Skeletal muscle tissue (tissue), 4 donors: ENCODE measurements around the gene TRH. TPM values are rescaled to one million over a fixed set of nuclear protein-coding genes. Genes with fewer than 3 reads are reported as not detected.

ENCODE experiments used
- H3K27ac ChIP-seq: one replicate; pipeline ENCODE4 v1.7.0; 2013; ENCODE audit warnings: mild to moderate bottlenecking, low read depth, low read length, inconsistent platforms
- H3K27me3 ChIP-seq, 3 donors: one replicate each; pipeline ENCODE4 v1.7.0; 2013; ENCODE audit warnings: low read length in 3 of 3; ENCODE audit not compliant: control insufficient read depth in 3 of 3, insufficient read depth in 3 of 3
- H3K36me3 ChIP-seq, 3 donors: one replicate each; pipeline ENCODE4 v1.7.0; 2013; ENCODE audit warnings: low read length in 3 of 3; ENCODE audit not compliant: control insufficient read depth in 3 of 3, insufficient read depth in 3 of 3
- H3K4me1 ChIP-seq, 3 donors: one replicate each; pipeline ENCODE4 v1.7.0; 2013; ENCODE audit warnings: low read length in 3 of 3, mild to moderate bottlenecking in 3 of 3; ENCODE audit not compliant: control insufficient read depth in 3 of 3, insufficient read depth in 3 of 3
- H3K4me3 ChIP-seq, 3 donors: one replicate each; pipeline ENCODE4 v1.7.0; 2013; ENCODE audit warnings: low read length in 3 of 3
- H3K9ac ChIP-seq, 3 donors: one replicate each; pipeline ENCODE4 v1.7.0; 2013; ENCODE audit warnings: low read length in 3 of 3, mild to moderate bottlenecking in 3 of 3, moderate library complexity in 2 of 3, low read depth in 1 of 3
- H3K9me3 ChIP-seq, 3 donors: one replicate each; pipeline ENCODE4 v1.7.0; 2013; ENCODE audit warnings: low read length in 3 of 3; ENCODE audit not compliant: control insufficient read depth in 3 of 3
- total RNA-seq: library from RNA; depleted of rRNA; stranded (reverse); fragments of >200 nt; gene quantifications from one replicate; pipeline ENCODE4 v1.2.3, GENCODE V29; 2014
- donor health status: Osteomylitis.

Gene TRH
- total RNA-seq, 1 donor from 2014 or later = 0.52 TPM

DNA sequence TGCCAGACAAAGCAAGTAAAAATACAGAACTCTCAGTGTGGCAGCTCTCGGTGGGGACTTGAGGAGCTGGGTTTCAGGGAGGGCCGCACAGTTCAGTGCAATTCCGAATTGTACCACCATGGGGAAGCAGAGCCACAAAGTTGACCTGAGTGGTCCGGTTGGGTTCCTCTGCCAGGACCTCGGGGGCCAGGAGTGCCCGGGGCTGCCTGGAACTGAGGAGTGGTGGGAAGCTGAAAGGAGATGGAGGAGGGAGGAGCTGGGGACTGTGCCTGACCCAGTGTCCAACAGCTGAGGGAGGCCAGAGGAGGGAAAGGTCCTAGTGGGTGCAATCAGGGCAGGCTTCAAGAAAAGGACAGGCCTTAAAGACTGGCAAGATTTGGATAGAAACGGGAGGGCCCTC, 32.2 kb upstream of the TRH start:
- Histone ChIP-seq H3K4me3 (no peak overlapping the region), H3K27ac (no peak overlapping the region), H3K9ac (no peak overlapping the region), H3K36me3 (no peaks in the 10 kb centered on the region), H3K9me3 (peaks cover 0 to 5% (median 4%) of the 10 kb centered on the region in 3 donors), H3K27me3 (peaks cover 0 to 4% (median 3%) of the 10 kb centered on the region in 3 donors), H3K4me1 (no peaks in the 10 kb centered on the region)

- Histone ChIP-seq H3K9me3 (peaks cover 0 to 7% (median 4%) of the 10 kb centered on the region in 3 donors), H3K4me1 (no peaks in the 10 kb centered on the region), H3K36me3 (no peaks in the 10 kb centered on the region), H3K27ac (no peak overlapping the region), H3K4me3 (no peak overlapping the region), H3K9ac (no peak overlapping the region), H3K27me3 (peaks cover 0 to 4% (median 3%) of the 10 kb centered on the region in 3 donors)
Observed at GRCh38 chr3:129943020-129943419, 31.5 kb upstream of the TRH start.

- H3K9ac ChIP-seq = no peak overlapping the region
- H3K9me3 ChIP-seq = peaks cover 0 to 7% (median 4%) of the 10 kb centered on the region in 3 donors
- H3K27ac ChIP-seq = no peak overlapping the region
- peaks cover 0 to 10% (median 3%) of the 10 kb centered on the region in 3 donors for H3K27me3 ChIP-seq
- H3K36me3 ChIP-seq = no peaks in the 10 kb centered on the region
- H3K4me3 ChIP-seq = no peak overlapping the region
- no peaks in the 10 kb centered on the region for H3K4me1 ChIP-seq
Observed at GRCh38 chr3:129944709-129945108, 29.8 kb upstream of the TRH start.

GRCh38 chr3:129947538-129948240, 26.8 kb upstream of the TRH start:
- Histone ChIP-seq H3K4me1 (no peaks in the 10 kb centered on the region), H3K4me3 (no peak overlapping the region)

GRCh38 chr3:129950318-129951046, 24.0 kb upstream of the TRH start:
- H3K27ac ChIP-seq = no peak overlapping the region
- no peak overlapping the region for H3K4me3 ChIP-seq
- no peaks in the 10 kb centered on the region for H3K4me1 ChIP-seq
- peaks cover 0 to 10% (median 4%) of the 10 kb centered on the region in 3 donors for H3K27me3 ChIP-seq
- no peaks in the 10 kb centered on the region for H3K36me3 ChIP-seq
- no peak overlapping the region for H3K9ac ChIP-seq
- H3K9me3 ChIP-seq = peaks cover 0 to 7% (median 4%) of the 10 kb centered on the region in 3 donors

More at GRCh38 chr3:129947538-129948240, 26.8 kb upstream of the TRH start:
- Histone ChIP-seq H3K9me3 (peaks cover 0 to 7% (median 4%) of the 10 kb centered on the region in 3 donors), H3K9ac (no peak overlapping the region), H3K27me3 (peaks cover 0 to 13% (median 3%) of the 10 kb centered on the region in 3 donors), H3K27ac (no peak overlapping the region), H3K36me3 (no peaks in the 10 kb centered on the region)

DNA sequence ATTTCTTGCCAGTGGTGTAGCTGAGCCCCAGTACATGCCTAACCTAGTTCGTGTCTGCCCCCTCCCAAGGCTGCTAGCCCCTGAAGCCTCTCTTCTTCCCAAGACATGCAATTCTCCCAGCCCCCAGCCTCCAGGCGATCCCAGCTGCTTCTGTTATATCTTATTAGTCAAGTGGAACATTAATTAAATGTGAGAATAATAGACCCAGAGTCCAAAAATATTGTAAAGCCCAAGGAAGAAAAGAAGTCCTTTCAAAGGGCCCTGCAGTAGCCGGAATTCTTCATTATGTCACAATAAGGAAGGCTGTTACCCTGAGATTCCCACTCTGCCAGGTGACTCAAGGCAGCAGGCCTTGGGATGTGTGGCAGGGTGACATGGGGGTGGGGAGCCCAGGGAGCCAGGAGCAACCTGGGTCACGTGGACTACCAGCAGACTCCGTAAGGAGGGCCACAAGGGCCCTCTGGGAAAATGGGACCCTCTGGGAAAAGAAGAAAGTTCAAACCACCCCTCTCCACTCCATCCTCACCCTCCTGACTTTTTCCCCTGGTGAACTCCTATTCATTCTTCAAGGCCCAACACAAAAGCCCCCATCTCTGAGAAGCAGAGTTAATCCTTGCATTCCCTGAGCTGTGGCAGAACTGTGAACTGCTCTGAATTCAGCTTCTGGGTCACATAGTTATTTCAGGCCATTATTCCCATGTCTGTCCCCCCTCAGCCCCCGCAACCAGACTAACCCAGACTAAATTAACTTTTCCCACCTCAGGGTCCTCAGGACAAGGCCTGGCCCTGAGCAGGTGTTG, 21.8 kb upstream of the TRH start:
- H3K4me1 ChIP-seq = no peaks in the 10 kb centered on the region
- no peak overlapping the region for H3K9ac ChIP-seq
- H3K36me3 ChIP-seq = no peaks in the 10 kb centered on the region
- H3K27ac ChIP-seq = no peak overlapping the region
- H3K9me3 ChIP-seq = no peaks in the 10 kb centered on the region
- no peak overlapping the region for H3K4me3 ChIP-seq
- H3K27me3 ChIP-seq = peaks cover 0 to 10% (median 4%) of the 10 kb centered on the region in 3 donors

- H3K9ac ChIP-seq = no peak overlapping the region
- peaks cover 0 to 10% (median 4%) of the 10 kb centered on the region in 3 donors for H3K27me3 ChIP-seq
- no peaks in the 10 kb centered on the region for H3K36me3 ChIP-seq
- no peak overlapping the region for H3K27ac ChIP-seq
- no peaks in the 10 kb centered on the region for H3K4me1 ChIP-seq
- no peaks in the 10 kb centered on the region for H3K9me3 ChIP-seq
- H3K4me3 ChIP-seq = no peak overlapping the region
Observed at GRCh38 chr3:129953621-129954020, 20.9 kb upstream of the TRH start.

DNA sequence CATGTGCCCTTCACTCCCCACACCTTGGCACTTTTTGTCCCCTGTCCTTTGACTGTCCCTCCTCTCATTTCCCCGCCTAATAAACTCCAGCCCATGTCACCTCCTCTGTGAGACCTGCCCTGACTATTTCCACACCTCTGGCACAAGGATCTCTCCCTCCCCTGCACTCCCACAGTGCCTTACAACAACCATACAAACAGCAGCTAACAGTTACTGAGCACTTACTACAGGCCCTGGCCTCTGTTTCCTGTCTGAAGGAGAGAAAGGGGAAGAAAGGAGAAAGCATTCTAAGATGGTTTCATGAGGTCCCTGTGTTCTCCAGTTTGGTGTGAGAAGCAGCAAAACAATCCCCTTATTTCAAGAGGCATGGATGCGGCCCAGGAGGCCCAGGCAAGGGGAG, 20.0 kb upstream of the TRH start:
- no peaks in the 10 kb centered on the region for H3K9me3 ChIP-seq
- peaks cover 0 to 4% (median 4%) of the 10 kb centered on the region in 3 donors for H3K27me3 ChIP-seq
- H3K27ac ChIP-seq = no peak overlapping the region
- no peaks in the 10 kb centered on the region for H3K36me3 ChIP-seq
- H3K4me1 ChIP-seq = no peaks in the 10 kb centered on the region
- no peak overlapping the region for H3K4me3 ChIP-seq
- no peak overlapping the region for H3K9ac ChIP-seq

GRCh38 chr3:129956936-129957335, 17.6 kb upstream of the TRH start:
- peaks cover 0 to 5% (median 4%) of the 10 kb centered on the region in 3 donors for H3K27me3 ChIP-seq
- H3K4me1 ChIP-seq = no peaks in the 10 kb centered on the region
- H3K27ac ChIP-seq = no peak overlapping the region
- no peak overlapping the region for H3K4me3 ChIP-seq
- no peak overlapping the region for H3K9ac ChIP-seq
- H3K36me3 ChIP-seq = no peaks in the 10 kb centered on the region
- no peaks in the 10 kb centered on the region for H3K9me3 ChIP-seq
